Retinal pigment epithelial cell (primary cell): ENCODE results near the gene SH3RF3.
"Not testable (repeated sequence)": the region's sequence is repeated elsewhere in the genome, so short reads cannot be mapped to it uniquely, and the experiment has no call there.

Experiments used
- DNase-seq: peaks from one replicate; pipeline ENCODE4 v3.0.0-alpha.2; 2010; ENCODE audit warnings: low read depth
- H3K4me3 ChIP-seq: 2 replicates; pipeline ENCODE4 v1.5.1; 2011; ENCODE audit warnings: mild to moderate bottlenecking, low read length, control low read depth, moderate library complexity
- TF ChIP-seq, protein P1 (sequence below): conservative IDR thresholded peaks from 2 replicates; pipeline ENCODE4 v1.5.1; 2011; ENCODE audit warnings: low read depth, low read length, control low read depth, inconsistent platforms

The SH3RF3 gene

DNA sequence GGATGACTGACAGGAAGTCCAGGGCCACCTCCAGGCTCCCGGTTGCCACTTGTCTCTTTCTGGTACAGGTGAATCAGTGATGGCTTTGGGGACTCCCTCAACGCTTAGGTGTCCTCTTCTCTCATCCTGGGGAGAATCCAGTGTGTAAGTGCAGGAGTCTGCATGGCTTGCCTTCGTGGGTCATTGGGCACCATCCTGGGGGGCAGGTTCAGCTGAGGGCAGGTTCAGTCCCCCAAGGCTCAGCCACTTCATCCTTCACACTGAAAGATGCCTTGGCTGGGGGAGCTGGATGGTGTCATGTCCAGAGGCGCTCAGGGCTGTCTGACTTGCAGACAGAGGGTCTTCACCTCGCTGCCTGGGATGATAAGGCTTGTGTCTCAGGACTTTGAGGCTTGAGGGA is 29.2 kb downstream of the SH3RF3 start:
- no peak overlapping the region for H3K4me3 ChIP-seq
- TF ChIP-seq, protein P1, sequence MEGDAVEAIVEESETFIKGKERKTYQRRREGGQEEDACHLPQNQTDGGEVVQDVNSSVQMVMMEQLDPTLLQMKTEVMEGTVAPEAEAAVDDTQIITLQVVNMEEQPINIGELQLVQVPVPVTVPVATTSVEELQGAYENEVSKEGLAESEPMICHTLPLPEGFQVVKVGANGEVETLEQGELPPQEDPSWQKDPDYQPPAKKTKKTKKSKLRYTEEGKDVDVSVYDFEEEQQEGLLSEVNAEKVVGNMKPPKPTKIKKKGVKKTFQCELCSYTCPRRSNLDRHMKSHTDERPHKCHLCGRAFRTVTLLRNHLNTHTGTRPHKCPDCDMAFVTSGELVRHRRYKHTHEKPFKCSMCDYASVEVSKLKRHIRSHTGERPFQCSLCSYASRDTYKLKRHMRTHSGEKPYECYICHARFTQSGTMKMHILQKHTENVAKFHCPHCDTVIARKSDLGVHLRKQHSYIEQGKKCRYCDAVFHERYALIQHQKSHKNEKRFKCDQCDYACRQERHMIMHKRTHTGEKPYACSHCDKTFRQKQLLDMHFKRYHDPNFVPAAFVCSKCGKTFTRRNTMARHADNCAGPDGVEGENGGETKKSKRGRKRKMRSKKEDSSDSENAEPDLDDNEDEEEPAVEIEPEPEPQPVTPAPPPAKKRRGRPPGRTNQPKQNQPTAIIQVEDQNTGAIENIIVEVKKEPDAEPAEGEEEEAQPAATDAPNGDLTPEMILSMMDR: no peak
- DNase-seq: no peak

DNA sequence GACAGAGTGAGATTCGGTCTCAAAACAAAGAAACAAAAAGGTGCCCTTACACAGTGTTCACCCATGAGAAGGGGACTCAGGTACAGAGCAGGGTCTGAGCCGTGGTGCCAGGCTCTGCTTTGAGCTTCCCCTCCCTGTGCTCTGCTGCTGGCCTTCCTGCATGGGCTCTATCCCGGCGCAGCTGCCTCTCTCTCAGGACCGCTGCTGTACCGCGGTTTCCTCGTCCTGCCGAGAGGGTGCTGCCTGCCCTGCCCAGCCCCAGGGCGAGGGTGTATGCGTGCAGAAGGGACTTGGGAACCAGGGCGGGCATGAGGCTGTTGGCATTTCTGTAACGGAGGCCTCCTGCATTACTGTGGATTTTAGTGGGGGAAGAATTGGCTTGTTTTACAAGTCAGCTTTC is 30.1 kb downstream of the SH3RF3 start:
- no peak for DNase-seq
- TF ChIP-seq, protein P1: no peak
- no peak overlapping the region for H3K4me3 ChIP-seq

DNA sequence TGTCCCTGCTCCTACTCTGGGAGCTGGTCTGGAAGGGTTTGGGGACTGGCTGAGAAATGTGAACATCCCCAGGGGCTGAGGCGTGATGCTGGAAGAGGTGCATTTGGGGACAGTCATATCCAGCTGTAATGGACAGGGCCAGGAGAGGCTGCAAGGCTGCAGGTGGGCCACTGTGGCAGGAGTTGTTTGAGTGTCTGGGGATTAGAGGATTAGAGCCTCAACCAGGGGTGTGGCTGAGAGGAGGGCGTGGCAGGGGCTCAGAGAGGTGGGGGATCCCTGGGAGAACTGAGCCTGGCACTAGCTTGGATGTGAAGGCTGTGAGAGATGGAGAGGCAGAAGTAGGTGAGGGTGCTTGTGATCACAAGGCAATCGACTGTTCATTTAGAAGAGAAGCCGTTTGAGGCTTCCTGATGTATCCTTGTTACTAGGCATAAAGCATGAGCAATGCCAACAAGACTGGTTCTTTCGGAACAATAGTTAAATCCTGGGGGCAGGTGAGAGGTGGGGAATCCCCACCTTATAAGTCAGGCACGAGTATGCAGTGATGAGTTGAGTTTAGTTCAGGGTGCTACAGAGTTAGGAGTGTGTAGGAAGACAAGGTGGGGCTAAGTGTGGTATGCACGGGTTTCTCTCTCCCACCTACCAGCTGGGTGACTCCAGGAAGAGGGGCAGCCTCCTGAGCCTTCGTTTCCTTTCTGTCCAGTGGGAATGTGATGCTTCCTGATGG is 31.9 kb downstream of the SH3RF3 start:
- no peak overlapping the region for H3K4me3 ChIP-seq
- no peak for DNase-seq
- TF ChIP-seq, protein P1: no peak

DNA sequence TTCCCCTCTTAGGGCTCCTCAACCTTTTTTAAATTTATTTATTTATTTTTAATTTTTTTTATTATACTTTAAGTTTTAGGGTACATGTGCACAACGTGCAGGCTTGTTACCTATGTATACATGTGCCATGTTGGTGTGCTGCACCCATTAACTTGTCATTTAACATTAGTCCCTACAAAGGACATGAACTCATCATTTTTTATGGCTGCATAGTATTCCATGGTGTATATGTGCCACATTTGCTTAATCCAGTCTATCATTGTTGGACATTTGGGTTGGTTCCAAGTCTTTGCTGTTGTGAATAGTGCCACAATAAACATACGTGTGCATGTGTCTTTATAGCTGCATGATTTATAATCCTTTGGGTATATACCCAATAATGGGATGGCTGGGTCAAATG is 33.4 kb downstream of the SH3RF3 start:
- not testable (repeated sequence) for H3K4me3 ChIP-seq, DNase-seq

DNA sequence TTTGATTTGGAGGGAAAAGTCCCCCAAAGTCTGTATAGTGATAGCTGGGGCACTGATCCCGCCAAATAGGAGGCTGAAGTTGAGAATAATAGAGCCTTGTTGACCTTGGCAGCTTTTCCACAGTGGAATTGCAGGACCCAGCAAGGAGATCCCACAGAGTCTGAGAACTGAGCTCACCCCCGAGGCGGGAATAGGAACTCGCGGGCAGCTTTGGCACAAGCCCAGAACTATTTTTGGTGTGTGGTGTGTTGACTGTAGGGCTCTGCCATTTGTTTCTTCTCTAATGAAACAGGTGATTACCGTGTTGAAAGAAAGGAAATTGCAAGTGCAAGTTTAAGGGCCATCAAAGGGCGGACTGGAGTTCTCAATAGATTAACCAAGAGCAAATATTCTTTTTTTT is 34.0 kb downstream of the SH3RF3 start:
- H3K4me3 ChIP-seq: no peak overlapping the region
- no peak for DNase-seq
- TF ChIP-seq, protein P1: no peak

DNA sequence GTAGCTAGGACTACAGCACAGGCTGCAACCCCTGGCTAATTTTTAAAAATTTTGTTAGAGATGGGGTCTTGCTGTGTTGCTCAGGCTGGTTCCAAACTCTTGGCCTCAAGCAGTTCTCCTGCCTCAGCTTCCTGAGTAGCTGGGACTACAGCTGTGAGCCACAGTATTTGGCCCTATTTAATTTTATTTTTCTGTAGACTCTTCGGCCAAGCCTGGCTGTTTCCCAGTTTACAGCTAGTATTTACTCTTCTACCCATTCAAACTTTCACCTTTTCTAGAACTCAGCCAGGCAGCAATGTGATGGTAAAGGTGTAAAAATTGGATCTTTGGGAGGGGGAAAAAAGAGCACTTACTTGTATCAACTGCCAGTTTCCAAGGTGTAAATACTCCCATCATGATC is 35.3 kb downstream of the SH3RF3 start:
- DNase-seq: no peak
- H3K4me3 ChIP-seq: no peak overlapping the region
- TF ChIP-seq, protein P1: no peak

DNA sequence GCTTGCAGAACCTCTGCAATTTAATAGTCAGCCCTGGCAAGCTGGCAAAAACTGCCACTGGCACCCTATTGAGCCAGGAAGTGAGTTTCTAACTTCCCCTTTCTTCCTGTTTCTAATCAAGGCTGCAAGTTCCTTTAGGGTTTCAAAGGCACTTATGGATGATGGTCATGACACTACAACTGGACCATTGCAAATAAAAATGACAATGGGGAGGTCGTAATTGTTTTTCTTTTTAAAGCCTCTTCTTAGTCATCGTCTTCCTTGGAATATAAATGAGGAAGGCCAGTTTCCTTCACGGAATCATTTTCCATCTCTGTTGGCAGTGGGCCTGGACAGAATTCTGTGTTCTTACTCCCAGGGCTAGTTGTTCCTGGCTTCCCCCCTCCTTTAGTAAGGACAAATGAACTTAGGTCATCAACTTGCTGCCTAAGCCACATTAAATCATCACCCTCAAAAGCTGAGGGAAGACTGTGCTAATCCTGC is 35.8 kb downstream of the SH3RF3 start:
- DNase-seq: no peak
- H3K4me3 ChIP-seq: no peak overlapping the region
- TF ChIP-seq, protein P1: no peak
